Measurements from ENCODE around the gene TCEAL7. TPM values are rescaled to one million over a fixed set of nuclear protein-coding genes. Genes with fewer than 3 reads are reported as not detected.

Gene TCEAL7
- total RNA-seq, 1 experiment from 2014 or later, result 0.20 TPM

DNA sequence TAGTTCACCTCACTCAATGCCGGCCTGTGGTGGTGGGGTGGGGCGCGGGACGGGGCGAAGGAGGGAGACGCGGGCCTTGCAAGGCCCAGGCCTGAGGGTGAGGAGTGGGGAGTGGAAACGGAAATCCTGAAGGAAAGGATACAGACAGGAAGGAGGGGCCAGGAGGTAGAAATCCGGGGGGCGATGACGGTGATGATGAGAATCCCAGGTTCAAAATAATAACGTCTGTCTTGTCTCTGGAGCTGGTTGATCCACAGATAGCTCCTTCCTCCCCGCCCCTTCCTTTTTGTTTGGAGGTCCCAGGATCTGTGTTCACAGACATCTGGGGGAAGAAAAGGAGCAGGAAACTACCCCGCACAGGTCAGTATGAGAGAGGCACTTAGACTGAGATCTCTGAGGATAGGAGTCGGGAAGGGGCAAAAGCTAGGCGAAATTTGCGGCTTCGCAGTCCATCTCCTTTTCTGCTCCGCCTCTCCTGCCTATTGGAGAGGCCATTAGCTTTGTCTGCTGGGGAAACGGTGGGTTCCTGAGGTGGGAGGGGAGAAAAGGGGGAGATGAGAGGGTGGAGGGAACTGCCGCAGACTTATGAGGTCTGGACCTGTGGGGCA is 746 bp downstream of the TCEAL7 start:
- Histone ChIP-seq H3K36me3 (ENCODE audit: control insufficient read depth in 1 of 2, insufficient read depth in 2 of 2, low read length in 2 of 2) (no peaks in the 10 kb centered on the region), H3K4me2 (ENCODE audit: low read length) (no peak overlapping the region), H3K27ac (ENCODE audit: low read depth, low read length) (no peak overlapping the region), H3K4me3 (replicated peaks in 1 of 2; ENCODE audit: low read depth in 1 of 2, low read length in 2 of 2) (no peak overlapping the region), H3K9ac (ENCODE audit: low read length) (no peak overlapping the region), H3K27me3 (ENCODE audit: insufficient read depth, low read length) (no peaks in the 10 kb centered on the region), H3K79me2 (ENCODE audit: insufficient read depth, low read length) (no peaks in the 10 kb centered on the region), H4K20me1 (ENCODE audit: insufficient read depth) (no peaks in the 10 kb centered on the region), H3K4me1 (ENCODE audit: control insufficient read depth in 1 of 2, insufficient read depth in 2 of 2, low read length in 2 of 2) (no peaks in the 10 kb centered on the region), H3K9me2 (ENCODE audit: insufficient read depth) (no peaks in the 10 kb centered on the region), H2AFZ (ENCODE audit: low read depth, low read length, poor library complexity, severe bottlenecking) (no peak overlapping the region), H3K9me3 (ENCODE audit: control insufficient read depth in 1 of 2, insufficient read depth in 1 of 2, low read depth in 1 of 2, low read length in 2 of 2) (no peaks in the 10 kb centered on the region)
- DNase-seq (ENCODE audit: low read depth, low spot score), result no peak
- ChIA-PET RAD21 (ENCODE audit: low non-redundant PET in 1 of 2, low total read pairs in 2 of 2, uncharacterized antibody in 2 of 2, unreplicated experiment in 2 of 2) (no interaction called here), POLR2A (no interaction called here), CTCF (no interaction called here)
- no peak for TF ChIP-seq ZNF274 (IDR thresholded peaks at IDR 0.05; ENCODE audit: low read depth, low read length)
- TF ChIP-seq YY1 (IDR thresholded peaks at IDR 0.05; ENCODE audit: extremely low read depth, insufficient replicate concordance, low read depth, low read length), result no peak
- no peak for TF ChIP-seq MAX (IDR thresholded peaks at IDR 0.05)
- no peak for TF ChIP-seq CBX3 (IDR thresholded peaks at IDR 0.05; ENCODE audit: low read depth)
- TF ChIP-seq POLR2A (IDR thresholded peaks at IDR 0.05; ENCODE audit: borderline replicate concordance, extremely low read depth, insufficient read depth, insufficient read length), result no peak
- TF ChIP-seq POLR2AphosphoS5 (IDR thresholded peaks at IDR 0.05; ENCODE audit: low read depth, low read length), result no peak
- no peak for TF ChIP-seq ZBTB33 (IDR thresholded peaks at IDR 0.05; ENCODE audit: extremely low read depth, insufficient replicate concordance, low read length)
- TF ChIP-seq, protein P1, sequence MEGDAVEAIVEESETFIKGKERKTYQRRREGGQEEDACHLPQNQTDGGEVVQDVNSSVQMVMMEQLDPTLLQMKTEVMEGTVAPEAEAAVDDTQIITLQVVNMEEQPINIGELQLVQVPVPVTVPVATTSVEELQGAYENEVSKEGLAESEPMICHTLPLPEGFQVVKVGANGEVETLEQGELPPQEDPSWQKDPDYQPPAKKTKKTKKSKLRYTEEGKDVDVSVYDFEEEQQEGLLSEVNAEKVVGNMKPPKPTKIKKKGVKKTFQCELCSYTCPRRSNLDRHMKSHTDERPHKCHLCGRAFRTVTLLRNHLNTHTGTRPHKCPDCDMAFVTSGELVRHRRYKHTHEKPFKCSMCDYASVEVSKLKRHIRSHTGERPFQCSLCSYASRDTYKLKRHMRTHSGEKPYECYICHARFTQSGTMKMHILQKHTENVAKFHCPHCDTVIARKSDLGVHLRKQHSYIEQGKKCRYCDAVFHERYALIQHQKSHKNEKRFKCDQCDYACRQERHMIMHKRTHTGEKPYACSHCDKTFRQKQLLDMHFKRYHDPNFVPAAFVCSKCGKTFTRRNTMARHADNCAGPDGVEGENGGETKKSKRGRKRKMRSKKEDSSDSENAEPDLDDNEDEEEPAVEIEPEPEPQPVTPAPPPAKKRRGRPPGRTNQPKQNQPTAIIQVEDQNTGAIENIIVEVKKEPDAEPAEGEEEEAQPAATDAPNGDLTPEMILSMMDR (IDR thresholded peaks at IDR 0.05 in 2 of 3, conservative IDR thresholded peaks at IDR 0.05 in 1 of 3; ENCODE audit: borderline replicate concordance in 1 of 3, insufficient read depth in 1 of 3, low read depth in 2 of 3, low read length in 2 of 3), result no peak
- no peak for TF ChIP-seq EZH2 (IDR thresholded peaks at IDR 0.05)
- no peak for TF ChIP-seq SRF (IDR thresholded peaks at IDR 0.05; ENCODE audit: low read depth)
- no peak for TF ChIP-seq ATF3 (IDR thresholded peaks at IDR 0.05)
- TF ChIP-seq SIN3A (IDR thresholded peaks at IDR 0.05; ENCODE audit: low read depth), result no peak
- no peak for TF ChIP-seq FOSL1 (IDR thresholded peaks at IDR 0.05; ENCODE audit: low read depth)
- TF ChIP-seq, protein P2, sequence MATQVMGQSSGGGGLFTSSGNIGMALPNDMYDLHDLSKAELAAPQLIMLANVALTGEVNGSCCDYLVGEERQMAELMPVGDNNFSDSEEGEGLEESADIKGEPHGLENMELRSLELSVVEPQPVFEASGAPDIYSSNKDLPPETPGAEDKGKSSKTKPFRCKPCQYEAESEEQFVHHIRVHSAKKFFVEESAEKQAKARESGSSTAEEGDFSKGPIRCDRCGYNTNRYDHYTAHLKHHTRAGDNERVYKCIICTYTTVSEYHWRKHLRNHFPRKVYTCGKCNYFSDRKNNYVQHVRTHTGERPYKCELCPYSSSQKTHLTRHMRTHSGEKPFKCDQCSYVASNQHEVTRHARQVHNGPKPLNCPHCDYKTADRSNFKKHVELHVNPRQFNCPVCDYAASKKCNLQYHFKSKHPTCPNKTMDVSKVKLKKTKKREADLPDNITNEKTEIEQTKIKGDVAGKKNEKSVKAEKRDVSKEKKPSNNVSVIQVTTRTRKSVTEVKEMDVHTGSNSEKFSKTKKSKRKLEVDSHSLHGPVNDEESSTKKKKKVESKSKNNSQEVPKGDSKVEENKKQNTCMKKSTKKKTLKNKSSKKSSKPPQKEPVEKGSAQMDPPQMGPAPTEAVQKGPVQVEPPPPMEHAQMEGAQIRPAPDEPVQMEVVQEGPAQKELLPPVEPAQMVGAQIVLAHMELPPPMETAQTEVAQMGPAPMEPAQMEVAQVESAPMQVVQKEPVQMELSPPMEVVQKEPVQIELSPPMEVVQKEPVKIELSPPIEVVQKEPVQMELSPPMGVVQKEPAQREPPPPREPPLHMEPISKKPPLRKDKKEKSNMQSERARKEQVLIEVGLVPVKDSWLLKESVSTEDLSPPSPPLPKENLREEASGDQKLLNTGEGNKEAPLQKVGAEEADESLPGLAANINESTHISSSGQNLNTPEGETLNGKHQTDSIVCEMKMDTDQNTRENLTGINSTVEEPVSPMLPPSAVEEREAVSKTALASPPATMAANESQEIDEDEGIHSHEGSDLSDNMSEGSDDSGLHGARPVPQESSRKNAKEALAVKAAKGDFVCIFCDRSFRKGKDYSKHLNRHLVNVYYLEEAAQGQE (IDR thresholded peaks at IDR 0.05; ENCODE audit: low read depth), result no peak
- no peak for TF ChIP-seq RAD21 (IDR thresholded peaks at IDR 0.05; ENCODE audit: low read depth)
- TF ChIP-seq JUND (IDR thresholded peaks at IDR 0.05), result no peak
- TF ChIP-seq CEBPB (IDR thresholded peaks at IDR 0.05; ENCODE audit: low read depth), result no peak
- intact Hi-C loops (cut with micrococcal nuclease), result no loop called here
- no peak for ATAC-seq
- no TSS peak for BruUV-seq (replicated peaks)
